Muscle layer of duodenum (tissue), 2 donors: ENCODE data around the gene TTC21A.

Experiments
- H3K27ac ChIP-seq: one replicate; pipeline ENCODE4 v1.7.0; 2013; ENCODE audit warnings: mild to moderate bottlenecking, low read length
- H3K27me3 ChIP-seq: one replicate; pipeline ENCODE4 v1.7.0; 2013; ENCODE audit warnings: low read depth, mild to moderate bottlenecking, control low read depth, low read length
- H3K36me3 ChIP-seq, 2 donors: one replicate each; pipeline ENCODE4 v1.7.0; 2013; ENCODE audit warnings: low read length in 2 of 2, control low read depth in 1 of 2, mild to moderate bottlenecking in 1 of 2; ENCODE audit not compliant: insufficient read depth in 2 of 2, control insufficient read depth in 1 of 2
- H3K4me1 ChIP-seq, 2 donors: one replicate each; pipeline ENCODE4 v1.7.0; 2013; ENCODE audit warnings: low read length in 2 of 2, mild to moderate bottlenecking in 2 of 2, control low read depth in 1 of 2, moderate library complexity in 1 of 2; ENCODE audit not compliant: insufficient read depth in 2 of 2, control insufficient read depth in 1 of 2
- H3K4me3 ChIP-seq, 2 donors: one replicate each; pipeline ENCODE4 v1.7.0; 2013; ENCODE audit warnings: low read length in 2 of 2, low read depth in 1 of 2, mild to moderate bottlenecking in 1 of 2
- H3K9me3 ChIP-seq, 2 donors: one replicate each; pipeline ENCODE4 v1.7.0; 2013; ENCODE audit warnings: low read length in 2 of 2, control low read depth in 1 of 2, mild to moderate bottlenecking in 1 of 2; ENCODE audit not compliant: control insufficient read depth in 1 of 2
- donor health status: healthy.

The TTC21A gene

GRCh38 chr3:39177708-39178332 is 70.3 kb downstream of the TTC21A start:
- Histone ChIP-seq H3K27ac (peak overlapping the region; percentile 90), H3K27me3 (no peaks in the 10 kb centered on the region), H3K4me1 (peaks cover 5 to 16% of the 10 kb centered on the region in 2 donors), H3K36me3 (no peaks in the 10 kb centered on the region), H3K4me3 (peak overlapping the region; percentile 44 to 47), H3K9me3 (no peaks in the 10 kb centered on the region)

- peak overlapping the region; percentile 44 to 47 for H3K4me3 ChIP-seq
- no peaks in the 10 kb centered on the region for H3K36me3 ChIP-seq
- no peaks in the 10 kb centered on the region for H3K9me3 ChIP-seq
- H3K27me3 ChIP-seq: no peaks in the 10 kb centered on the region
- H3K27ac ChIP-seq: peak overlapping the region; percentile 90
- H3K4me1 ChIP-seq: peaks cover 9 to 16% of the 10 kb centered on the region in 2 donors
These were observed 71.1 kb downstream of the TTC21A start for GRCh38 chr3:39178553-39178952.

- no peaks in the 10 kb centered on the region for H3K36me3 ChIP-seq
- no peaks in the 10 kb centered on the region for H3K27me3 ChIP-seq
- H3K27ac ChIP-seq: peak overlapping the region; percentile 37
- H3K4me3 ChIP-seq: peak overlapping the region; percentile 28 to 49
- peaks cover 14 to 16% of the 10 kb centered on the region in 2 donors for H3K4me1 ChIP-seq
- no peaks in the 10 kb centered on the region for H3K9me3 ChIP-seq
These were observed 72.7 kb downstream of the TTC21A start for GRCh38 chr3:39180183-39180545.

- peaks cover 14 to 16% of the 10 kb centered on the region in 2 donors for H3K4me1 ChIP-seq
- H3K9me3 ChIP-seq: no peaks in the 10 kb centered on the region
These were observed 73.3 kb downstream of the TTC21A start for GRCh38 chr3:39180546-39181346.

GRCh38 chr3:39181408-39182335 is 74.2 kb downstream of the TTC21A start:
- peak overlapping the region; percentile 3 to 49 for H3K4me3 ChIP-seq
- H3K27ac ChIP-seq: peak overlapping the region; percentile 72

More at GRCh38 chr3:39180546-39181346, 73.3 kb downstream of the TTC21A start:
- peak overlapping the region; percentile 72 for H3K27ac ChIP-seq
- no peaks in the 10 kb centered on the region for H3K36me3 ChIP-seq
- H3K27me3 ChIP-seq: no peaks in the 10 kb centered on the region
- H3K4me3 ChIP-seq: peak overlapping the region; percentile 28 to 49

GRCh38 chr3:39183211-39184080 is 76.0 kb downstream of the TTC21A start:
- Histone ChIP-seq H3K27me3 (no peaks in the 10 kb centered on the region), H3K4me3 (no peak overlapping the region), H3K9me3 (no peaks in the 10 kb centered on the region), H3K36me3 (no peaks in the 10 kb centered on the region), H3K4me1 (peaks cover 10 to 14% of the 10 kb centered on the region in 2 donors), H3K27ac (peak overlapping the region; percentile 45)

More at GRCh38 chr3:39181408-39182335, 74.2 kb downstream of the TTC21A start:
- Histone ChIP-seq H3K36me3 (no peaks in the 10 kb centered on the region), H3K9me3 (no peaks in the 10 kb centered on the region), H3K27me3 (no peaks in the 10 kb centered on the region), H3K4me1 (peaks cover 14 to 16% of the 10 kb centered on the region in 2 donors)

- H3K27ac ChIP-seq: peak overlapping the region; percentile 45
These were observed 76.8 kb downstream of the TTC21A start for GRCh38 chr3:39184081-39184967.

GRCh38 chr3:39184968-39185285 is 77.4 kb downstream of the TTC21A start:
- no peaks in the 10 kb centered on the region for H3K36me3 ChIP-seq

More at GRCh38 chr3:39184081-39184967, 76.8 kb downstream of the TTC21A start:
- H3K27me3 ChIP-seq: no peaks in the 10 kb centered on the region
- H3K4me3 ChIP-seq: no peak overlapping the region
- peaks cover 8 to 14% of the 10 kb centered on the region in 2 donors for H3K4me1 ChIP-seq
- H3K36me3 ChIP-seq: no peaks in the 10 kb centered on the region
- H3K9me3 ChIP-seq: no peaks in the 10 kb centered on the region

GRCh38 chr3:39185326-39185958 is 78.0 kb downstream of the TTC21A start:
- no peak overlapping the region for H3K4me3 ChIP-seq
- no peaks in the 10 kb centered on the region for H3K9me3 ChIP-seq
- peaks cover 1 to 19% of the 10 kb centered on the region in 2 donors for H3K4me1 ChIP-seq
- H3K36me3 ChIP-seq: no peaks in the 10 kb centered on the region
- H3K27me3 ChIP-seq: no peaks in the 10 kb centered on the region
- no peak overlapping the region for H3K27ac ChIP-seq

More at GRCh38 chr3:39184968-39185285, 77.4 kb downstream of the TTC21A start:
- Histone ChIP-seq H3K9me3 (no peaks in the 10 kb centered on the region), H3K27ac (no peak overlapping the region), H3K27me3 (no peaks in the 10 kb centered on the region), H3K4me3 (no peak overlapping the region), H3K4me1 (peaks cover 6 to 15% of the 10 kb centered on the region in 2 donors)
